ENCODE data around the gene DDX10.

GRCh38 chr11:108926171-108926840 is 261.4 kb downstream of the DDX10 start:
- TF ChIP-seq CTCF (IDR thresholded peaks at IDR 0.05) (no peak), ZFX (IDR thresholded peaks at IDR 0.05; ENCODE audit: borderline replicate concordance) (no peak)
